Measurements from ENCODE around the gene SNAP25. TPM values are rescaled to one million over a fixed set of nuclear protein-coding genes. Genes with fewer than 3 reads are reported as not detected.

SNAP25 gene
- total and polyA plus RNA-seq, 2 donors (not counting 1 experiment from before 2014, with no cell fraction given), result 0.27 TPM; not detected in 1

DNA sequence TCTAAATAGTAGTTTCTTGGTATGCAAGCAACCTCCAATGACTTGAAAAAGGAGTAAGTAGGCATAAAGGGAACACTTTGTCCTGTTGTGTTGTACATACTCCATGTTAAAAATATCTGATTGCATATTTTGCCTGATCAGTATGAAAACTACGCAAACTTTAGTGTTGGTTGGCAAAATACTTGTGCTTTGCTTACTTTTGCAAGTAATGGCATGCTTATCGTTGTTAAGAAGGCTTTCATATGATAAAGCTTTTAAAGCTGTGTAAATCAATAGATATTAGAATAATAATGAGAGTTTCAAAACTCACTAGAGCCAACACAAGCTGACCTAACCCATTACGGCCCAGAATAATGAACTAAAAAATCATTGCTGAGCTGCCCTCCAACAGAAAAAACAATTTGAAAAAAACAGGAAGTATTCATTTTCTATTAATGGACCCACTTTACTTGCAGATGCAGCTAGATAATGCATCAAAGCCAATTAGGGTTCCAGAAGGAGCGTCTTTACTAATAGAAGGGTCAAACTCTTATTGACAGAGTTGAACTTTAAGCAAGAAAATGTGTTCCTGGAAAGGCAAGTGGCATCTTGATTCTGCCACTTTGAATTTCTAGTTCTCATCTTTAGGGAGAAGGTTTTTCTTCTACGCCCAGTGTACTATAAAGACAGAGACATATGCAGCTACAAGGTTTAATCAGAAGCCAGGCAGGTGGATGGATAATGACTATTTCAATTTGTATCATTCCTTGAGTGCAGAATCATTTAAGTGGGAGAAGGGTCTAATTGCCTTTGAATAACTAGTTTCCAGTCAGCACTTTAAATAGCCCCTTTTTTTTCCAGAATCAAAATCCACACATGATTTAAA is 82.2 kb downstream of the SNAP25 start:
- intact Hi-C loops (cut with micrococcal nuclease), result no loop called here
- no peak overlapping the region for H3K4me3 ChIP-seq (ENCODE audit: control extremely low read depth in 1 of 5, extremely low read depth in 1 of 5, insufficient read depth in 1 of 5, low read depth in 2 of 5, low read length in 4 of 5)
- no peak for TF ChIP-seq CTCF (IDR thresholded peaks at IDR 0.05)
- TF ChIP-seq EZH2 (IDR thresholded peaks at IDR 0.05; ENCODE audit: borderline replicate concordance, insufficient read depth, low read depth, low read length, poor library complexity, severe bottlenecking), result no peak
- H3K9me3 ChIP-seq (ENCODE audit: control extremely low read depth in 1 of 3, control insufficient read depth in 2 of 3, insufficient read depth in 1 of 3, low read length in 2 of 3), result no peaks in the 10 kb centered on the region
- H3K79me2 ChIP-seq (ENCODE audit: control insufficient read depth, insufficient read depth, low read length), result no peaks in the 10 kb centered on the region
- H3K9ac ChIP-seq (ENCODE audit: low read length), result no peak overlapping the region
- Mint-ChIP-seq H3K4me3 (no peak overlapping the region), H3K4me1 (no peaks in the 10 kb centered on the region), H3K27ac (no peak overlapping the region), H3K9me3 (ENCODE audit: insufficient read depth) (no peaks in the 10 kb centered on the region), H3K27me3 (peaks cover 3% of the 10 kb centered on the region)
- ChIA-PET POLR2A (no interaction called here), CTCF (no interaction called here)
- WGBS (ENCODE audit: insufficient coverage), result 64% methylated on average over 2 of the region's 5 CpGs
- no peaks in the 10 kb centered on the region for H3K4me1 ChIP-seq (ENCODE audit: control insufficient read depth in 2 of 2, insufficient read depth in 2 of 2, low read length in 2 of 2)
- H3K27me3 ChIP-seq (replicated peaks in 1 of 4; ENCODE audit: control extremely low read depth in 1 of 4, control insufficient read depth in 3 of 4, insufficient read depth in 4 of 4, low read length in 3 of 4), result no peaks in the 10 kb centered on the region
- ATAC-seq (ENCODE audit: low read depth) (no peak), DNase-seq (no peak)
- H4K20me1 ChIP-seq (ENCODE audit: control insufficient read depth, insufficient read depth, low read length, poor library complexity, severe bottlenecking), result no peaks in the 10 kb centered on the region
- no peak overlapping the region for H3K4me2 ChIP-seq (replicated peaks; ENCODE audit: low read depth, low read length, poor library complexity, severe bottlenecking)
- no peak overlapping the region for H3K27ac ChIP-seq (ENCODE audit: low read length in 2 of 2)
- no peaks in the 10 kb centered on the region for H3K36me3 ChIP-seq (replicated peaks in 1 of 2; ENCODE audit: control extremely low read depth in 1 of 2, control insufficient read depth in 1 of 2, extremely low read depth in 1 of 2, insufficient read depth in 2 of 2, low read length in 1 of 2)
- no peak overlapping the region for H2AFZ ChIP-seq (ENCODE audit: insufficient read depth, low read depth, low read length, poor library complexity, severe bottlenecking)

DNA sequence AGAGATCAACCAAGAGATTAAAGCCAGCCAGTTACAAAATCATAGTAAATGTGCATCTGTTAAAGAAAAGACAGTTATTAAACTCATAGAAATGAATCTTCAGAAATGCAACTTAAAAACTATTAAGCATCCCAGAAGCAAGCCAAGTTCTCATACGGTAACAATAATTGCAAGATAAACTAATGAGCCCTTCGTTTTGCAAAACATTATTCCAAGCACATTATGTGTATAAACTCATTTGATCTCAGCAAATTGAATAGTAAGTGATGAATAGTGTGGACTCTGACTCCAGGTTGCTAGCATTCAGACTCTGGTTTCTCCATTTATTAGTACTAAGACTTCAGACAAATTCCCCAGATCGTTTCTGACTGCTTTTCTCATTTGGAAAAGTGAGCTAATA is 85.2 kb downstream of the SNAP25 start:
- Histone ChIP-seq H3K4me3 (ENCODE audit: control extremely low read depth in 1 of 5, extremely low read depth in 1 of 5, insufficient read depth in 1 of 5, low read depth in 2 of 5, low read length in 4 of 5) (no peak overlapping the region), H3K79me2 (ENCODE audit: control insufficient read depth, insufficient read depth, low read length) (no peaks in the 10 kb centered on the region), H3K36me3 (replicated peaks in 1 of 2; ENCODE audit: control extremely low read depth in 1 of 2, control insufficient read depth in 1 of 2, extremely low read depth in 1 of 2, insufficient read depth in 2 of 2, low read length in 1 of 2) (no peaks in the 10 kb centered on the region), H2AFZ (ENCODE audit: insufficient read depth, low read depth, low read length, poor library complexity, severe bottlenecking) (no peak overlapping the region), H3K9me3 (ENCODE audit: control extremely low read depth in 1 of 3, control insufficient read depth in 2 of 3, insufficient read depth in 1 of 3, low read length in 2 of 3) (no peaks in the 10 kb centered on the region), H3K27me3 (replicated peaks in 1 of 4; ENCODE audit: control extremely low read depth in 1 of 4, control insufficient read depth in 3 of 4, insufficient read depth in 4 of 4, low read length in 3 of 4) (no peaks in the 10 kb centered on the region), H3K27ac (ENCODE audit: low read length in 2 of 2) (no peak overlapping the region), H3K9ac (ENCODE audit: low read length) (no peak overlapping the region), H4K20me1 (ENCODE audit: control insufficient read depth, insufficient read depth, low read length, poor library complexity, severe bottlenecking) (no peaks in the 10 kb centered on the region), H3K4me1 (ENCODE audit: control insufficient read depth in 2 of 2, insufficient read depth in 2 of 2, low read length in 2 of 2) (no peaks in the 10 kb centered on the region), H3K4me2 (replicated peaks; ENCODE audit: low read depth, low read length, poor library complexity, severe bottlenecking) (no peak overlapping the region)
- H3K4me1 Mint-ChIP-seq, result no peaks in the 10 kb centered on the region
- no peak overlapping the region for H3K4me3 Mint-ChIP-seq
- no peak for ATAC-seq (ENCODE audit: low read depth)
- POLR2A ChIA-PET, result no interaction called here
- peaks cover 11% of the 10 kb centered on the region for H3K27me3 Mint-ChIP-seq
- DNase-seq, result no peak
- intact Hi-C loops (cut with micrococcal nuclease), result no loop called here
- TF ChIP-seq CTCF (IDR thresholded peaks at IDR 0.05) (no peak), EZH2 (IDR thresholded peaks at IDR 0.05; ENCODE audit: borderline replicate concordance, insufficient read depth, low read depth, low read length, poor library complexity, severe bottlenecking) (no peak)
- CTCF ChIA-PET, result no interaction called here
- whole genome bisulfite sequencing (ENCODE audit: insufficient coverage), result no CpG with 5 or more reads among the region's 3 CpGs
- no peaks in the 10 kb centered on the region for H3K9me3 Mint-ChIP-seq (ENCODE audit: insufficient read depth)
- H3K27ac Mint-ChIP-seq, result no peak overlapping the region

Measured in B cell (primary cell).